ENCODE data around the gene MEI1.

DNA sequence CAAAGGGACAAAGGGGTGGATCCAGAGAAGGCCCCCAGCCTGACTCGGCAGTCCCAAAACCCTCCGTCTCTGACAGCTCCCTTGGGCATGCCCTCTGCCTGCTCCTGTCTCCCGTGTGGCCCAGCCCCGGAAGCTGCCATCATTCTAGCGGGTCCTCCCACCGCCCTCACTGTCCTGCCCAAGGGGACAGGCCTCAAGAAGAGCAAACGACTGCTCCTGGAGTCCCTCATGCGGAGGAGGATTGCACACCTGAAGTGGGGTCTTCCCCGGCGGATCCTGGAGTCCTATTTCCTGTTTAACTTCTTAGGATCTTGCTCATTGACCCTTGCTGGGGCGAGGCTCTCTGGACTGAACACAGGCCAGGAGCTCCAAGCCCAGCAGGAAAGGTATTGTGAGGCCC, 2.6 kb upstream of the MEI1 start:
- TF ChIP-seq, protein P1, sequence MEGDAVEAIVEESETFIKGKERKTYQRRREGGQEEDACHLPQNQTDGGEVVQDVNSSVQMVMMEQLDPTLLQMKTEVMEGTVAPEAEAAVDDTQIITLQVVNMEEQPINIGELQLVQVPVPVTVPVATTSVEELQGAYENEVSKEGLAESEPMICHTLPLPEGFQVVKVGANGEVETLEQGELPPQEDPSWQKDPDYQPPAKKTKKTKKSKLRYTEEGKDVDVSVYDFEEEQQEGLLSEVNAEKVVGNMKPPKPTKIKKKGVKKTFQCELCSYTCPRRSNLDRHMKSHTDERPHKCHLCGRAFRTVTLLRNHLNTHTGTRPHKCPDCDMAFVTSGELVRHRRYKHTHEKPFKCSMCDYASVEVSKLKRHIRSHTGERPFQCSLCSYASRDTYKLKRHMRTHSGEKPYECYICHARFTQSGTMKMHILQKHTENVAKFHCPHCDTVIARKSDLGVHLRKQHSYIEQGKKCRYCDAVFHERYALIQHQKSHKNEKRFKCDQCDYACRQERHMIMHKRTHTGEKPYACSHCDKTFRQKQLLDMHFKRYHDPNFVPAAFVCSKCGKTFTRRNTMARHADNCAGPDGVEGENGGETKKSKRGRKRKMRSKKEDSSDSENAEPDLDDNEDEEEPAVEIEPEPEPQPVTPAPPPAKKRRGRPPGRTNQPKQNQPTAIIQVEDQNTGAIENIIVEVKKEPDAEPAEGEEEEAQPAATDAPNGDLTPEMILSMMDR (conservative IDR thresholded peaks at IDR 0.05) = no peak
- TF ChIP-seq EZH2 (IDR thresholded peaks at IDR 0.05; ENCODE audit: low read depth) = no peak
